T1000 (cell line): Measurements from ENCODE around the gene GPALPP1.
"Not testable (repeated sequence)": the region's sequence is repeated elsewhere in the genome, so short reads cannot be mapped to it uniquely, and the experiment has no call there.

Experiments
- DNase-seq: peaks from one replicate; lab custom pipeline; 2025; ENCODE audit warnings: mixed read lengths; lab: John Stamatoyannopoulos, UW

Gene GPALPP1

GRCh38 chr13:44989071-44989889 is at the start of gene GPALPP1, which contains the start of gene NUFIP1:
GPALPP1 (plus strand) TSS chr13:44989538; CDS start chr13:44989655, 117 bp downstream.
NUFIP1 (minus strand) TSS chr13:44989471; CDS start chr13:44989436, 35 bp downstream.
- DNase-seq, result peak; percentile 47

GRCh38 chr13:44943411-44943810 is 45.9 kb upstream of the GPALPP1 start:
- DNase-seq, result not testable (repeated sequence)

GRCh38 chr13:44951184-44951583 is 38.2 kb upstream of the GPALPP1 start:
- DNase-seq, result no peak

- no peak for DNase-seq
These were observed 36.7 kb upstream of the GPALPP1 start for GRCh38 chr13:44952671-44953070.

GRCh38 chr13:44954224-44954623 is 35.1 kb upstream of the GPALPP1 start:
- DNase-seq, result no peak

GRCh38 chr13:44955406-44955805 is 33.9 kb upstream of the GPALPP1 start:
- no peak for DNase-seq

- no peak for DNase-seq
These were observed 27.3 kb upstream of the GPALPP1 start for GRCh38 chr13:44961997-44962396.

GRCh38 chr13:44967704-44968433 is 21.5 kb upstream of the GPALPP1 start:
- DNase-seq, result no peak

- no peak for DNase-seq
These were observed 20.9 kb upstream of the GPALPP1 start for GRCh38 chr13:44968434-44968815.

- no peak for DNase-seq
These were observed 19.5 kb upstream of the GPALPP1 start for GRCh38 chr13:44969551-44970484.

GRCh38 chr13:44971656-44972595 is 17.4 kb upstream of the GPALPP1 start:
- no peak for DNase-seq

- DNase-seq, result no peak
These were observed 16.3 kb upstream of the GPALPP1 start for GRCh38 chr13:44972956-44973581.

GRCh38 chr13:44974056-44974793 is 15.1 kb upstream of the GPALPP1 start:
- no peak for DNase-seq

- DNase-seq, result no peak
These were observed 13.1 kb upstream of the GPALPP1 start for GRCh38 chr13:44976196-44976595.

GRCh38 chr13:44976949-44977583 is 12.3 kb upstream of the GPALPP1 start:
- DNase-seq, result no peak

- DNase-seq, result no peak
These were observed 11.0 kb upstream of the GPALPP1 start for GRCh38 chr13:44978328-44978727.

GRCh38 chr13:44989941-44990340 is 603 bp downstream of the GPALPP1 start:
- no peak for DNase-seq

GRCh38 chr13:45003417-45003816 is 14.1 kb downstream of the GPALPP1 start:
- no peak for DNase-seq

- DNase-seq, result no peak
These were observed 14.8 kb downstream of the GPALPP1 start for GRCh38 chr13:45004096-45004495.
